Measurements from ENCODE around the gene ITGAV. TPM values are rescaled to one million over a fixed set of nuclear protein-coding genes. Genes with fewer than 3 reads are reported as not detected.

ITGAV gene
- total and polyA plus RNA-seq, 2 donors (not counting 1 experiment from before 2014, with no cell fraction given), result 121 to 205 TPM

- no peaks in the 10 kb centered on the region for H3K9me3 ChIP-seq (ENCODE audit: control insufficient read depth, insufficient read depth, low read depth, low read length)
- no peak overlapping the region for H3K4me3 ChIP-seq (replicated peaks in 1 of 4; ENCODE audit: control extremely low read depth in 1 of 4, insufficient read depth in 1 of 4, low read depth in 3 of 4, low read length in 4 of 4)
- no peak for DNase-seq (ENCODE audit: low read depth in 2 of 2)
- H3K27ac ChIP-seq (ENCODE audit: insufficient read depth, low read length), result no peak overlapping the region
- H3K4me2 ChIP-seq (ENCODE audit: extremely low read depth, insufficient read depth, low read length), result no peak overlapping the region
- peaks cover 7% of the 10 kb centered on the region for H3K4me1 ChIP-seq (ENCODE audit: control insufficient read depth, extremely low read depth, insufficient read depth, low read length)
- H3K79me2 ChIP-seq (ENCODE audit: control insufficient read depth, insufficient read depth, low read length), result peaks cover 21% of the 10 kb centered on the region
- no peaks in the 10 kb centered on the region for H3K36me3 ChIP-seq (ENCODE audit: control insufficient read depth, insufficient read depth, low read length)
- H3K27me3 ChIP-seq (ENCODE audit: control insufficient read depth, insufficient read depth, low read length), result no peaks in the 10 kb centered on the region
- TF ChIP-seq CTCF (conservative IDR thresholded peaks at IDR 0.05 in 1 of 2, IDR thresholded peaks at IDR 0.05 in 1 of 2; ENCODE audit: low read depth in 1 of 2, low read length in 2 of 2) (no peak), EZH2 (IDR thresholded peaks at IDR 0.05; ENCODE audit: low read length, missing control alignments) (no peak)
- no peak overlapping the region for H3K9ac ChIP-seq (ENCODE audit: insufficient read depth, low read length)
- no peak overlapping the region for H2AFZ ChIP-seq (ENCODE audit: low read length)
- H4K20me1 ChIP-seq (ENCODE audit: control insufficient read depth, extremely low read depth, insufficient read depth, low read length), result no peaks in the 10 kb centered on the region
Observed at GRCh38 chr2:186593523-186593922, 3.7 kb downstream of the ITGAV start.

DNA sequence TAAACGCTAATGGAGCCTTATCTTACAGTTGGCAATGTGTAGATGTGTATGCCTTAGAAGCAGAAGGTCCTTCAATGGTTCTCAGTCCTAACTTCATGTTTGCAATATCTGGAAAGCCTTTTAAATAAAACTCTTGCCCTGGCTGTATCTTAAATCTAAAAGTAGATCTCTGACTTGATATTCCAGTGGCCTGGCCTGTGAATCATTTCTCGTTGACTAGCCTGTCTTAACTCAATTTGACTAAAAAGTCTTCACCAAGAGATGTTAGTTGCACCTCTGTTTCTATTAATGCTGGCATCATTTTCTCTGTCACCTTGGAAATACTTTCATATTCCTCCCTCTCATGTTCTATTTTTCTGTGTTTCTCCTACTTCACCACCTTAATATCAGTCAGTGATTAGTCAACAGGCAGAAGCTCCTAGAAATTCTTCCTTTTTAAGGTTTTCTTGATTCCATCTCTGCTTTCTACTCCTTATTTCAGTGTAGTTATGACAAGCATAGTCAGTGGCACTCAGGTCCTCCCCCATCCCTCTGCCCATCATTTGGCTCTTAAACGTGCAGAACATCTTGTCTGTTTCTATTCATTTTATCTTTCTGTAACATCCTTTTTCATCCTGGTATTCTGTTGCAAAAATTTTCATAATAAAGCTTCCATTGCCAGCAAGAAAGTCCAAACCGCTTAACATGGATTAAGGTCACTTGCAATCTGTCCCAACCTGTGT lies 4.3 kb downstream of the ITGAV start:
- DNase-seq (ENCODE audit: low read depth in 2 of 2), result no peak
- Histone ChIP-seq H2AFZ (ENCODE audit: low read length) (no peak overlapping the region), H3K36me3 (ENCODE audit: control insufficient read depth, insufficient read depth, low read length) (no peaks in the 10 kb centered on the region), H3K27me3 (ENCODE audit: control insufficient read depth, insufficient read depth, low read length) (no peaks in the 10 kb centered on the region), H3K79me2 (ENCODE audit: control insufficient read depth, insufficient read depth, low read length) (peaks cover 21% of the 10 kb centered on the region), H3K4me1 (ENCODE audit: control insufficient read depth, extremely low read depth, insufficient read depth, low read length) (peaks cover 3% of the 10 kb centered on the region), H3K4me3 (replicated peaks in 1 of 4; ENCODE audit: control extremely low read depth in 1 of 4, insufficient read depth in 1 of 4, low read depth in 3 of 4, low read length in 4 of 4) (no peak overlapping the region), H3K27ac (ENCODE audit: insufficient read depth, low read length) (no peak overlapping the region), H3K9me3 (ENCODE audit: control insufficient read depth, insufficient read depth, low read depth, low read length) (no peaks in the 10 kb centered on the region), H3K4me2 (ENCODE audit: extremely low read depth, insufficient read depth, low read length) (no peak overlapping the region), H3K9ac (ENCODE audit: insufficient read depth, low read length) (no peak overlapping the region), H4K20me1 (ENCODE audit: control insufficient read depth, extremely low read depth, insufficient read depth, low read length) (no peaks in the 10 kb centered on the region)
- TF ChIP-seq EZH2 (IDR thresholded peaks at IDR 0.05; ENCODE audit: low read length, missing control alignments) (no peak), CTCF (conservative IDR thresholded peaks at IDR 0.05 in 1 of 2, IDR thresholded peaks at IDR 0.05 in 1 of 2; ENCODE audit: low read depth in 1 of 2, low read length in 2 of 2) (no peak)

GRCh38 chr2:186595219-186595618 lies 5.4 kb downstream of the ITGAV start:
- Histone ChIP-seq H3K36me3 (ENCODE audit: control insufficient read depth, insufficient read depth, low read length) (no peaks in the 10 kb centered on the region), H4K20me1 (ENCODE audit: control insufficient read depth, extremely low read depth, insufficient read depth, low read length) (no peaks in the 10 kb centered on the region), H3K9ac (ENCODE audit: insufficient read depth, low read length) (no peak overlapping the region), H3K4me3 (replicated peaks in 1 of 4; ENCODE audit: control extremely low read depth in 1 of 4, insufficient read depth in 1 of 4, low read depth in 3 of 4, low read length in 4 of 4) (no peak overlapping the region), H2AFZ (ENCODE audit: low read length) (no peak overlapping the region), H3K9me3 (ENCODE audit: control insufficient read depth, insufficient read depth, low read depth, low read length) (no peaks in the 10 kb centered on the region), H3K4me2 (ENCODE audit: extremely low read depth, insufficient read depth, low read length) (no peak overlapping the region), H3K4me1 (ENCODE audit: control insufficient read depth, extremely low read depth, insufficient read depth, low read length) (peaks cover 3% of the 10 kb centered on the region), H3K27me3 (ENCODE audit: control insufficient read depth, insufficient read depth, low read length) (no peaks in the 10 kb centered on the region), H3K27ac (ENCODE audit: insufficient read depth, low read length) (no peak overlapping the region), H3K79me2 (ENCODE audit: control insufficient read depth, insufficient read depth, low read length) (peaks cover 21% of the 10 kb centered on the region)
- TF ChIP-seq EZH2 (IDR thresholded peaks at IDR 0.05; ENCODE audit: low read length, missing control alignments) (no peak), CTCF (conservative IDR thresholded peaks at IDR 0.05 in 1 of 2, IDR thresholded peaks at IDR 0.05 in 1 of 2; ENCODE audit: low read depth in 1 of 2, low read length in 2 of 2) (no peak)
- DNase-seq (ENCODE audit: low read depth in 2 of 2), result peak; percentile 63 to 71
